Gastroesophageal sphincter (tissue), 4 donors: ENCODE results near the gene HOXA11. TPM values are rescaled to one million over a fixed set of nuclear protein-coding genes. Genes with fewer than 3 reads are reported as not detected.
A peak's percentile ranks its signal among the peaks of the same experiment; 100 is the strongest.

Experiments
- ATAC-seq: fragments of 150-250 bp; one replicate; pipeline ENCODE4 v1.9.1; 2016; ENCODE audit warnings: mild to moderate bottlenecking, moderate library complexity
- H3K27ac ChIP-seq, 4 donors: fragments of 200-600 bp; sonication (generic) in 3 of 4; 1 replicate in 3 of 4; 2 replicates in 1 of 4; pipeline ENCODE4 v1.5.1; 2016 to 2019
- H3K27me3 ChIP-seq: fragments of 200-600 bp; sonication (generic); one replicate; pipeline ENCODE4 v1.5.1; 2019
- H3K36me3 ChIP-seq, 2 donors: fragments of 200-600 bp; sonication (generic); one replicate each; pipeline ENCODE4 v1.5.1; 2019; ENCODE audit warnings: control low read depth in 1 of 2
- H3K4me1 ChIP-seq, 3 donors: fragments of 200-600 bp; sonication (generic); 1 replicate in 2 of 3; 2 replicates in 1 of 3; pipeline ENCODE4 v1.5.1; 2016 to 2019; ENCODE audit warnings: control low read depth in 2 of 3
- H3K4me3 ChIP-seq, 2 donors: fragments of 200-600 bp; sonication (generic); one replicate each; pipeline ENCODE4 v1.5.1; 2019; ENCODE audit warnings: mild to moderate bottlenecking in 1 of 2, moderate library complexity in 1 of 2
- H3K9me3 ChIP-seq, 3 donors: fragments of 200-600 bp; sonication (generic); one replicate each; pipeline ENCODE4 v1.5.1; 2017 to 2019; ENCODE audit warnings: control low read depth in 2 of 3
- CTCF ChIP-seq, 4 experiments: fragments of 200-600 bp in 2 of 4; fragments of 450-650 bp in 2 of 4; sonication (generic) in 1 of 4; IDR thresholded peaks; one replicate each; pipeline ENCODE4 v1.5.1; 2017 to 2019; ENCODE audit warnings: antibody characterized with exemption in 4 of 4, mild to moderate bottlenecking in 2 of 4, moderate library complexity in 2 of 4
- EP300 ChIP-seq: sonication (generic); formaldehyde crosslinking; IDR thresholded peaks from one replicate; pipeline ENCODE4 v1.6.1; 2017; ENCODE audit warnings: antibody characterized with exemption, mild to moderate bottlenecking
- POLR2A ChIP-seq, 2 donors: fragments of 450-650 bp; IDR thresholded peaks; one replicate each; pipeline ENCODE4 v1.6.1; 2017; ENCODE audit warnings: antibody characterized with exemption in 2 of 2, mild to moderate bottlenecking in 2 of 2, moderate library complexity in 1 of 2
- POLR2AphosphoS5 ChIP-seq: sonication (generic); formaldehyde crosslinking; IDR thresholded peaks from one replicate; pipeline ENCODE4 v1.6.1; 2017; ENCODE audit warnings: antibody characterized with exemption
- WGBS, 2 donors: methylation state at CpG; one replicate each; pipeline ENCODE4 v1.1.5; 2018; ENCODE audit warnings: low coverage in 1 of 2; 5-methylcytosine and 5-hydroxymethylcytosine counted together
- total RNA-seq, 4 donors: library from RNA; depleted of rRNA; stranded (reverse); fragments of >200 nt; gene quantifications; one replicate each; pipeline ENCODE4 v1.1.0, GENCODE V29; 2016

HOXA11 gene
- total RNA-seq, 4 donors from 2014 or later: 0.12 TPM; not detected in 3

DNA sequence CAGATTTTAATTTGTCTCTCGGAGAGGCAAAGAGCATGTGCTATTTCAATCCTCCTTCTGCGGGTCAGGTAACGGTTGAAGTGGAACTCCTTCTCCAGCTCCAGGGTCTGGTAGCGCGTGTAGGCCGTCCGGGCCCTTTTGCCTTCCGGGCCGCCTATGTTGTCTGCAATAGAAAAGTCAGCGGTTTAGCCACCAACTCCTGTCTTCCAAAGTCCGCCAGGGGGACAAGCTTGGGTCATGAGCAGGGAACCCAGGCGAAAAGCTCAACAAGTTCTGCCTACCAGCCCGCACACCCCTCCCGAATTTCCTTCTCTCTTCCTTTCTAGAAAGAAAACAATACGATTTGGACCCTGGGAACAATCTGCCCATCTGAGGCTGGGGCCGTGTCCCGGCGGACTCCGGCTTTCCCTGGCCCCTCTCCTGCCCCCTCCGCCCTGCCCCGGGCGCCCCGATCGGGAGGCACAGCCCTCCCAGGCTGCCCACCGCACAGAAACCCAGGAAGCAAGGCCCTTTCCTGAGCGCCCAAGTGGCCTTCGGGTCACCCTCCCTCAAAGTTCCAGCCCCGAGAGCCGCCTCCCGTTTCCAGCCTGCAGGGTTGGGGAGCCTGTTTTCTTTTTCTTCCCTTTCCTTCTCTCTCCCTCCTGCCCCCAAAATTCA lies 43.0 kb downstream of the HOXA11 start:
- H3K4me3 ChIP-seq: peak overlapping the region; percentile 94 to 98
- WGBS, 2 donors: 13 to 14% methylated on average over 2 to 22 of the region's 30 CpGs
- no peaks in the 10 kb centered on the region for H3K9me3 ChIP-seq
- H3K27ac ChIP-seq: peak overlapping the region; percentile 90 to 100 (median 98)
- peaks cover under 1 to 52% (median under 1%) of the 10 kb centered on the region in 3 donors for H3K4me1 ChIP-seq
- peaks cover 7% of the 10 kb centered on the region for H3K27me3 ChIP-seq
- TF ChIP-seq EP300: no peak
- TF ChIP-seq POLR2A (IDR thresholded peaks at IDR 0.05): peak in 1 of 2 donors; percentile 20
- TF ChIP-seq CTCF (IDR thresholded peaks at IDR 0.05): peak in 3 of 4 experiments; percentile 44 to 51 (median 51)
- TF ChIP-seq POLR2AphosphoS5: peak; percentile 10
- no peak for ATAC-seq
- no peaks in the 10 kb centered on the region for H3K36me3 ChIP-seq

GRCh38 chr7:27141137-27141922 lies 43.7 kb downstream of the HOXA11 start:
- Histone ChIP-seq H3K9me3 (no peaks in the 10 kb centered on the region), H3K4me3 (peak overlapping the region; percentile 94 to 98), H3K27ac (peak overlapping the region; percentile 90 to 100 (median 98)), H3K36me3 (no peaks in the 10 kb centered on the region), H3K4me1 (peaks cover 5 to 59% (median 6%) of the 10 kb centered on the region in 3 donors), H3K27me3 (peaks cover 6% of the 10 kb centered on the region)
- WGBS, 2 donors: 33 to 41% methylated on average over 18 of the region's 18 CpGs
- ATAC-seq: no peak
- TF ChIP-seq POLR2A (IDR thresholded peaks at IDR 0.05) (no peak), EP300 (no peak), POLR2AphosphoS5 (no peak), CTCF (IDR thresholded peaks at IDR 0.05) (no peak)

- Histone ChIP-seq H3K36me3 (no peaks in the 10 kb centered on the region), H3K4me3 (peak overlapping the region; percentile 31 to 94), H3K27me3 (peaks cover 6% of the 10 kb centered on the region), H3K9me3 (no peaks in the 10 kb centered on the region), H3K27ac (peak overlapping the region; percentile 90 to 100 (median 98)), H3K4me1 (peaks cover 5 to 70% (median 8%) of the 10 kb centered on the region in 3 donors)
- TF ChIP-seq CTCF (IDR thresholded peaks at IDR 0.05): no peak
- no peak for TF ChIP-seq POLR2AphosphoS5
- TF ChIP-seq POLR2A (IDR thresholded peaks at IDR 0.05): no peak
- TF ChIP-seq EP300: no peak
- WGBS, 2 donors: 21 to 23% methylated on average over 13 to 14 of the region's 15 CpGs
- no peak for ATAC-seq
These were observed 44.7 kb downstream of the HOXA11 start for GRCh38 chr7:27140126-27140857.

DNA sequence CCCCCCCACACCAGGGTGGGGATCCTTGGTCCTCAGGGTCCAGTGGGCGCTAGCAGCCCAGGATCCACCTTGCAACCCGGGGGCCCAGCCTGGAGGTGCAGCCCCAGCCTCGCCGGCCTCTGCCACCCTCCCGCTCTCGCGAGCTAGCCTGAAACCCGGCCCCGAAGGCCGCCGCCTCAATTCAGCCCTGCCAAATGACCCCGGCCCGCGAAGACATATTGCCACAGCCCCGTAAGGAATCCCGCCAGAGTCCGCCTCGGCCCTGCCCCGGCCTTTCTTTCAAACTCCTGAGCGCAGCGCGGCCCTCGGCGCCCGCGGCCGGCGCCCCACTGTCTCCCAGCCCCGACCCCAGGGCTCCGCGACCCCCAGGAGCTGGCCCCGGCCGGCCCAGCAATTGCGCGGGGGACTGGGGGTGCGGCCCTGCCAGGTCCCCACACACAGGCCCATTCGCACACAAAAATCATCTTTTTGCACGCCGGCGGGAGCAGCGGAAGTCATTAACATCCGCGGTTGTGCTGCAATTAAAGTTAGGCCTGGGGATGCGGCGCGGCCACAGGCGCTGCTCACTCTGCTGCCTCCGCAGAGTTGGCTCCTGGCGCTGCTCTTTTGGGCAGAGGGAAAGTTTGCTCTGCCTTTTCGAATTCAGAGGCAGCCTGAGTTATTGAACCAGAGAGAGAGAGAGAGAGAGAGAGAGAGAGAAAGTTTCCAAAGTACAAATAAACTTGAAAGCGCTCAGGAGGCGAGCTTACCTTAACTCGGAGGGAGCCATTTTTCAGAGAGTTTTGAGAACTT lies 45.5 kb downstream of the HOXA11 start:
- Histone ChIP-seq H3K36me3 (no peaks in the 10 kb centered on the region), H3K27ac (peak overlapping the region; percentile 90 to 100 (median 98)), H3K27me3 (no peaks in the 10 kb centered on the region), H3K4me1 (peaks cover 12 to 74% (median 12%) of the 10 kb centered on the region in 3 donors), H3K4me3 (peak overlapping the region; percentile 31 to 94), H3K9me3 (no peaks in the 10 kb centered on the region)
- TF ChIP-seq CTCF (IDR thresholded peaks at IDR 0.05) (no peak), POLR2A (IDR thresholded peaks at IDR 0.05) (peak in 1 of 2 donors; percentile 14)
- WGBS, 2 donors: 19 to 35% methylated on average over 3 to 8 of the region's 53 CpGs
- ATAC-seq: no peak
